ENCODE measurements around the gene SEC16A.

DNA sequence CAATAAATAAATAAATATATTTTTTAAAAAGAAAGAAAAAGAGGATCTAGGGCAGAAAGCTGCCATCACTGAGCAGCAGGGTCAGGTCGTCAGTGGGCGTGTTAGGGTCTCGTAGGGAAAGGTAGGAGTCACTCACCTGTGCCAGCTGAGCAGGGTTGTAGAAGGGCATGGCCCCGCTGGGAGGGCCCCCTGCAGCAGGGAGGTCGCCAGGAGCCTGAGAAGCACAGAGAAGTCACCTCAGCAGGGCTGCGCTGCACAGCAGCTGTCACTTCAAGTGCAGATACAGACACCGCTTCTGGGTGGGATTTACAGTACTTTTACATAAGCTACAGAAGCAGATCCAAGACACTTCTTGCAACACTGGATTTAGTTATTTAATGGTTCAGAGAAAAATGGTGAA, 39.2 kb downstream of the SEC16A start:
- TF ChIP-seq, protein P1, sequence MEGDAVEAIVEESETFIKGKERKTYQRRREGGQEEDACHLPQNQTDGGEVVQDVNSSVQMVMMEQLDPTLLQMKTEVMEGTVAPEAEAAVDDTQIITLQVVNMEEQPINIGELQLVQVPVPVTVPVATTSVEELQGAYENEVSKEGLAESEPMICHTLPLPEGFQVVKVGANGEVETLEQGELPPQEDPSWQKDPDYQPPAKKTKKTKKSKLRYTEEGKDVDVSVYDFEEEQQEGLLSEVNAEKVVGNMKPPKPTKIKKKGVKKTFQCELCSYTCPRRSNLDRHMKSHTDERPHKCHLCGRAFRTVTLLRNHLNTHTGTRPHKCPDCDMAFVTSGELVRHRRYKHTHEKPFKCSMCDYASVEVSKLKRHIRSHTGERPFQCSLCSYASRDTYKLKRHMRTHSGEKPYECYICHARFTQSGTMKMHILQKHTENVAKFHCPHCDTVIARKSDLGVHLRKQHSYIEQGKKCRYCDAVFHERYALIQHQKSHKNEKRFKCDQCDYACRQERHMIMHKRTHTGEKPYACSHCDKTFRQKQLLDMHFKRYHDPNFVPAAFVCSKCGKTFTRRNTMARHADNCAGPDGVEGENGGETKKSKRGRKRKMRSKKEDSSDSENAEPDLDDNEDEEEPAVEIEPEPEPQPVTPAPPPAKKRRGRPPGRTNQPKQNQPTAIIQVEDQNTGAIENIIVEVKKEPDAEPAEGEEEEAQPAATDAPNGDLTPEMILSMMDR (IDR thresholded peaks at IDR 0.05): no peak
- no peak for TF ChIP-seq POLR2A (IDR thresholded peaks at IDR 0.05)
- TF ChIP-seq EP300 (IDR thresholded peaks at IDR 0.05): no peak
- no peak for TF ChIP-seq POLR2AphosphoS5 (IDR thresholded peaks at IDR 0.05)

Data from suprapubic skin (tissue), 4 donors.